GM12878 (cell line): ENCODE data around the gene TNRC6C. TPM values are rescaled to one million over a fixed set of nuclear protein-coding genes. Genes with fewer than 3 reads are reported as not detected.
A peak's percentile ranks its signal among the peaks of the same experiment; 100 is the strongest.

Source experiments
- CHD1 ChIP-seq: IDR thresholded peaks from 2 replicates; pipeline ENCODE4 v1.6.1; 2012; ENCODE audit warnings: low read depth, low read length, improper control_type of control experiment
- CTCF ChIP-seq, 3 experiments: IDR thresholded peaks in 2 of 3; conservative IDR thresholded peaks in 1 of 3; 2 replicates each; pipeline ENCODE4 v1.5.1; 2011; ENCODE audit warnings: low read depth in 3 of 3, low read length in 3 of 3, mild to moderate bottlenecking in 3 of 3, control low read depth in 2 of 3, moderate library complexity in 2 of 3, inconsistent platforms in 1 of 3, mixed read lengths in 1 of 3; ENCODE audit not compliant: control insufficient read depth in 2 of 3, insufficient read depth in 1 of 3; ENCODE audit errors: extremely low read depth in 1 of 3
- ETV6 ChIP-seq, 2 experiments: fragments of 450-650 bp in 1 of 2; IDR thresholded peaks in 1 of 2; conservative IDR thresholded peaks in 1 of 2; 2 replicates each; pipeline ENCODE4 v1.6.1; 2014; ENCODE audit warnings: antibody characterized with exemption in 1 of 2, borderline replicate concordance in 1 of 2, low read depth in 1 of 2, mild to moderate bottlenecking in 1 of 2, moderate library complexity in 1 of 2
- POLR2AphosphoS5 ChIP-seq: IDR thresholded peaks from 2 replicates; pipeline ENCODE4 v1.6.1; 2011; ENCODE audit warnings: mild to moderate bottlenecking, low read length, inconsistent platforms
- RUNX3 ChIP-seq: IDR thresholded peaks from 2 replicates; pipeline ENCODE4 v1.6.1; 2012; ENCODE audit warnings: low read length, inconsistent platforms
- STAT1 ChIP-seq: fragments of 450-650 bp; conservative IDR thresholded peaks from 2 replicates; pipeline ENCODE4 v1.6.1; 2014; ENCODE audit warnings: antibody characterized with exemption, mild to moderate bottlenecking
- TARDBP ChIP-seq: IDR thresholded peaks from 2 replicates; pipeline ENCODE4 v1.6.1; 2016; ENCODE audit warnings: borderline replicate concordance
- TBL1XR1 ChIP-seq: IDR thresholded peaks from 2 replicates; pipeline ENCODE4 v1.6.1; 2012; ENCODE audit warnings: low read depth, low read length, improper control_type of control experiment
- ZNF207 ChIP-seq: fragments of 450-650 bp; IDR thresholded peaks from 2 replicates; pipeline ENCODE4 v1.6.1; 2014; ENCODE audit warnings: antibody characterized with exemption, mild to moderate bottlenecking, borderline replicate concordance
- ZZZ3 ChIP-seq: IDR thresholded peaks from 2 replicates; pipeline ENCODE4 v1.6.1; 2011; ENCODE audit warnings: low read depth; ENCODE audit not compliant: control insufficient read depth, insufficient read length
- polyA plus RNA-seq, 11 experiments: library from polyadenylated mRNA; depleted of rRNA in 4 of 11; unstranded in 6 of 11; stranded (reverse) in 5 of 11; fragments of >200 nt; fragmentation: Nextera tagmentation in 4 of 11; fragmentation: Illumina TruSeq in 1 of 11; extraction: Ambion mirVana in 4 of 11; extraction: Trizol in 1 of 11; gene quantifications; 1 replicate in 1 of 11; 2 replicates in 10 of 11; pipeline versions ENCODE4 v1.2.1 to v1.2.3, GENCODE V29; 2011 to 2016; ENCODE audit warnings: inconsistent platforms in 2 of 11, missing spikeins in 2 of 11, low read depth in 1 of 11
- small RNA-seq: library from RNA; depleted of rRNA; stranded (forward); fragments of <200 nt; gene quantifications from one replicate; pipeline ENCODE3, GENCODE V24; 2014
- total RNA-seq, 4 experiments: library from RNA; depleted of rRNA in 3 of 4; stranded (reverse); fragments of >200 nt in 3 of 4; fragmentation: Illumina TruSeq in 1 of 4; extraction: Trizol in 1 of 4; gene quantifications; 2 replicates each; pipeline versions ENCODE4 v1.2.1 to v1.2.3, GENCODE V29; 2013 to 2021

Gene TNRC6C
- total and polyA plus RNA-seq, 10 of the 15 experiments (the other 5 are each of a cell fraction or from before 2014, with no cell fraction given) = 0.40 to 6.1 (median 0.96) TPM

GRCh38 chr17:78154903-78155811, 196.7 kb downstream of the TNRC6C start (continued):
- TF ChIP-seq CTCF (IDR thresholded peaks at IDR 0.05 in 2 of 3, conservative IDR thresholded peaks at IDR 0.05 in 1 of 3; ENCODE audit: control insufficient read depth in 2 of 3, extremely low read depth in 1 of 3, insufficient read depth in 1 of 3, low read depth in 3 of 3, low read length in 3 of 3) (no peak), CHD1 (peak; percentile 96), ZNF207 (peak; percentile 95), STAT1 (peak; percentile 82; the same call in 1 of the 2 replicates), TARDBP (no peak), ZZZ3 (no peak), RUNX3 (peak; percentile 95), POLR2AphosphoS5 (peak; percentile 86), TBL1XR1 (peak; percentile 83; the same call in 1 of the 2 replicates), ETV6 (conservative IDR thresholded peaks at IDR 0.05 in 1 of 2, IDR thresholded peaks at IDR 0.05 in 1 of 2; ENCODE audit: borderline replicate concordance in 1 of 2, low read depth in 1 of 2) (peak in 1 of 2 experiments; percentile 43; a peak in 1 of 4 replicates)

Small RNA genes lying within 50 kb of the gene (small RNA-seq; reads per million reads assigned to genes)
- gene RNU1-80P (0.27 reads per million), gene RNU6-625P (not detected)

Other genes starting within 250 kb of the TNRC6C start
- 104 and 117 TPM in 2 replicates for gene TMC6, start 170.1 kb downstream of the TNRC6C start, total RNA-seq (2014; rRNA removed)
- 34.2 and 39.1 TPM in 2 replicates for gene TMC6, start 170.1 kb downstream of the TNRC6C start, total RNA-seq (2014; rRNA removed; fragmentation: Illumina TruSeq; extraction: Trizol)
- 206 and 232 TPM in 2 replicates for gene TMC6, start 170.1 kb downstream of the TNRC6C start, total RNA-seq (2021)
- 25.6 and 38.0 TPM in 2 replicates for gene TMC6, start 170.1 kb downstream of the TNRC6C start, polyA plus RNA-seq (2011; rRNA removed)
- 2.0 and 20.0 TPM in 2 replicates for gene TMC6, start 170.1 kb downstream of the TNRC6C start, polyA plus RNA-seq (2014; fragmentation: Illumina TruSeq; extraction: Trizol)
- gene TMC6, start 170.1 kb downstream of the TNRC6C start, polyA plus RNA-seq (2014; fragmentation: Nextera tagmentation; extraction: Ambion mirVana) = 10 to 100 TPM in 1 of 2 experiments, 1 to 10 TPM in 1; 1.9 to 11.5 TPM
- gene TMC6, start 170.1 kb downstream of the TNRC6C start, polyA plus RNA-seq (2014; rRNA removed) = 136 and 153 TPM in 2 replicates
- 10 to 100 TPM; 82.0 to 94.4 TPM for gene TMC6, start 170.1 kb downstream of the TNRC6C start, polyA plus RNA-seq (2016; fragmentation: Nextera tagmentation; extraction: Ambion mirVana)
- gene TMC8, start 172.1 kb downstream of the TNRC6C start, total RNA-seq (2014; rRNA removed) = 40.9 and 41.9 TPM in 2 replicates
- 22.2 and 25.4 TPM in 2 replicates for gene TMC8, start 172.1 kb downstream of the TNRC6C start, total RNA-seq (2014; rRNA removed; fragmentation: Illumina TruSeq; extraction: Trizol)
- 120 and 128 TPM in 2 replicates for gene TMC8, start 172.1 kb downstream of the TNRC6C start, total RNA-seq (2021)
- gene TMC8, start 172.1 kb downstream of the TNRC6C start, polyA plus RNA-seq (2011; rRNA removed) = 19.5 and 36.5 TPM in 2 replicates
- 16.7 and 45.9 TPM in 2 replicates for gene TMC8, start 172.1 kb downstream of the TNRC6C start, polyA plus RNA-seq (2014; fragmentation: Illumina TruSeq; extraction: Trizol)
- gene TMC8, start 172.1 kb downstream of the TNRC6C start, polyA plus RNA-seq (2014; fragmentation: Nextera tagmentation; extraction: Ambion mirVana) = 1 to 10 TPM; 2.7 to 8.4 TPM
- 118 and 129 TPM in 2 replicates for gene TMC8, start 172.1 kb downstream of the TNRC6C start, polyA plus RNA-seq (2014; rRNA removed)
- gene TMC8, start 172.1 kb downstream of the TNRC6C start, polyA plus RNA-seq (2016; fragmentation: Nextera tagmentation; extraction: Ambion mirVana) = 10 to 100 TPM; 38.2 to 48.1 TPM
- 2.1 and 5.9 TPM in 2 replicates for gene C17orf99, start 187.7 kb downstream of the TNRC6C start, total RNA-seq (2014; rRNA removed)
- 1.6 and 1.9 TPM in 2 replicates for gene C17orf99, start 187.7 kb downstream of the TNRC6C start, total RNA-seq (2014; rRNA removed; fragmentation: Illumina TruSeq; extraction: Trizol)
- 3.1 and 4.4 TPM in 2 replicates for gene C17orf99, start 187.7 kb downstream of the TNRC6C start, total RNA-seq (2021)
- 2.2 and 3.5 TPM in 2 replicates for gene C17orf99, start 187.7 kb downstream of the TNRC6C start, polyA plus RNA-seq (2011; rRNA removed)
- 0.22 and 1.4 TPM in 2 replicates for gene C17orf99, start 187.7 kb downstream of the TNRC6C start, polyA plus RNA-seq (2014; fragmentation: Illumina TruSeq; extraction: Trizol)
- gene C17orf99, start 187.7 kb downstream of the TNRC6C start, polyA plus RNA-seq (2014; fragmentation: Nextera tagmentation; extraction: Ambion mirVana) = under 1 TPM; 0.20 to 0.48 TPM
- gene C17orf99, start 187.7 kb downstream of the TNRC6C start, polyA plus RNA-seq (2014; rRNA removed) = 4.8 and 5.6 TPM in 2 replicates
- gene C17orf99, start 187.7 kb downstream of the TNRC6C start, polyA plus RNA-seq (2016; fragmentation: Nextera tagmentation; extraction: Ambion mirVana) = 1 to 10 TPM; 3.0 to 4.5 TPM
- 189 and 212 TPM in 2 replicates for gene SYNGR2, start 209.9 kb downstream of the TNRC6C start, total RNA-seq (2014; rRNA removed)
- gene SYNGR2, start 209.9 kb downstream of the TNRC6C start, total RNA-seq (2014; rRNA removed; fragmentation: Illumina TruSeq; extraction: Trizol) = 112 and 126 TPM in 2 replicates
- 291 and 310 TPM in 2 replicates for gene SYNGR2, start 209.9 kb downstream of the TNRC6C start, total RNA-seq (2021)
- gene SYNGR2, start 209.9 kb downstream of the TNRC6C start, polyA plus RNA-seq (2011; rRNA removed) = 134 and 329 TPM in 2 replicates
- 69.3 and 212 TPM in 2 replicates for gene SYNGR2, start 209.9 kb downstream of the TNRC6C start, polyA plus RNA-seq (2014; fragmentation: Illumina TruSeq; extraction: Trizol)
- gene SYNGR2, start 209.9 kb downstream of the TNRC6C start, polyA plus RNA-seq (2014; fragmentation: Nextera tagmentation; extraction: Ambion mirVana) = 10 to 100 TPM in 1 of 2 experiments, 1 to 10 TPM in 1; 4.4 to 28.8 TPM
- 310 and 312 TPM in 2 replicates for gene SYNGR2, start 209.9 kb downstream of the TNRC6C start, polyA plus RNA-seq (2014; rRNA removed)
- 100 to 1,000 TPM; 491 to 529 TPM for gene SYNGR2, start 209.9 kb downstream of the TNRC6C start, polyA plus RNA-seq (2016; fragmentation: Nextera tagmentation; extraction: Ambion mirVana)
- 93.2 and 102 TPM in 2 replicates for gene TK1, start 228.3 kb downstream of the TNRC6C start, total RNA-seq (2014; rRNA removed)
- gene TK1, start 228.3 kb downstream of the TNRC6C start, total RNA-seq (2014; rRNA removed; fragmentation: Illumina TruSeq; extraction: Trizol) = 49.9 and 53.4 TPM in 2 replicates
- gene TK1, start 228.3 kb downstream of the TNRC6C start, total RNA-seq (2021) = 89.7 and 96.3 TPM in 2 replicates
- gene TK1, start 228.3 kb downstream of the TNRC6C start, polyA plus RNA-seq (2011; rRNA removed) = 32.6 and 62.7 TPM in 2 replicates
- 27.4 and 55.2 TPM in 2 replicates for gene TK1, start 228.3 kb downstream of the TNRC6C start, polyA plus RNA-seq (2014; fragmentation: Illumina TruSeq; extraction: Trizol)
- gene TK1, start 228.3 kb downstream of the TNRC6C start, polyA plus RNA-seq (2014; fragmentation: Nextera tagmentation; extraction: Ambion mirVana) = 10 to 100 TPM in 1 of 2 experiments, 1 to 10 TPM in 1; 4.6 to 13.0 TPM
- gene TK1, start 228.3 kb downstream of the TNRC6C start, polyA plus RNA-seq (2014; rRNA removed) = 127 and 128 TPM in 2 replicates
- 100 to 1,000 TPM; 168 to 175 TPM for gene TK1, start 228.3 kb downstream of the TNRC6C start, polyA plus RNA-seq (2016; fragmentation: Nextera tagmentation; extraction: Ambion mirVana)
- 60.7 and 79.9 TPM in 2 replicates for gene AFMID, start 228.7 kb downstream of the TNRC6C start, total RNA-seq (2014; rRNA removed)
- 51.9 and 54.3 TPM in 2 replicates for gene AFMID, start 228.7 kb downstream of the TNRC6C start, total RNA-seq (2014; rRNA removed; fragmentation: Illumina TruSeq; extraction: Trizol)
- 45.8 and 47.0 TPM in 2 replicates for gene AFMID, start 228.7 kb downstream of the TNRC6C start, total RNA-seq (2021)
- 46.3 and 58.9 TPM in 2 replicates for gene AFMID, start 228.7 kb downstream of the TNRC6C start, polyA plus RNA-seq (2011; rRNA removed)
- 70.8 and 77.9 TPM in 2 replicates for gene AFMID, start 228.7 kb downstream of the TNRC6C start, polyA plus RNA-seq (2014; fragmentation: Illumina TruSeq; extraction: Trizol)
- gene AFMID, start 228.7 kb downstream of the TNRC6C start, polyA plus RNA-seq (2014; fragmentation: Nextera tagmentation; extraction: Ambion mirVana) = 10 to 100 TPM; 50.3 to 98.8 TPM
- gene AFMID, start 228.7 kb downstream of the TNRC6C start, polyA plus RNA-seq (2014; rRNA removed) = 51.2 and 68.7 TPM in 2 replicates
- 10 to 100 TPM; 36.1 to 41.3 TPM for gene AFMID, start 228.7 kb downstream of the TNRC6C start, polyA plus RNA-seq (2016; fragmentation: Nextera tagmentation; extraction: Ambion mirVana)